ENCODE results near the gene VASN.

The VASN gene

GRCh38 chr16:4373909-4374742, 2.5 kb downstream of the VASN start:
- Histone ChIP-seq H2AK5ac (ENCODE audit: low read depth, low read length) (peak overlapping the region; percentile 99), H4K8ac (ENCODE audit: low read depth, low read length) (no peak overlapping the region), H2BK15ac (ENCODE audit: low read length) (peak overlapping the region; percentile 99), H2BK5ac (ENCODE audit: low read length) (peak overlapping the region; percentile 7), H3K36me3 (replicated peaks in 1 of 2; ENCODE audit: control insufficient read depth in 2 of 2, insufficient read depth in 2 of 2, low read length in 2 of 2) (no peaks in the 10 kb centered on the region), H3K4me3 (ENCODE audit: low read length in 2 of 2) (peak overlapping the region; percentile 3 to 28), H2BK120ac (ENCODE audit: low read depth, low read length) (peak overlapping the region; percentile 76), H4K91ac (ENCODE audit: low read depth, low read length, poor library complexity) (peak overlapping the region; percentile 26), H2AFZ (ENCODE audit: low read length) (peak overlapping the region; percentile 84), H3K18ac (ENCODE audit: low read length) (peak overlapping the region; percentile 94), H3K4me1 (ENCODE audit: control insufficient read depth in 2 of 2, insufficient read depth in 1 of 2, low read depth in 1 of 2, low read length in 2 of 2) (peaks cover 46 to 48% of the 10 kb centered on the region in 2 donors), H3K27me3 (ENCODE audit: control insufficient read depth in 3 of 3, insufficient read depth in 3 of 3, low read depth in 1 of 3, low read length in 3 of 3) (no peaks in the 10 kb centered on the region), H3K27ac (replicated peaks; ENCODE audit: low read length) (peak overlapping the region; percentile 61), H2BK12ac (ENCODE audit: low read length) (peak overlapping the region; percentile 11), H3K9ac (ENCODE audit: low read depth, low read length, poor library complexity) (peak overlapping the region; percentile 84), H3K79me1 (ENCODE audit: low read depth, low read length) (peaks cover 9% of the 10 kb centered on the region), H3K4me2 (ENCODE audit: insufficient read depth, low read length, poor library complexity, severe bottlenecking) (peak overlapping the region; percentile 48), H3K4ac (ENCODE audit: low read length) (no peak overlapping the region), H3K23ac (ENCODE audit: low read depth, low read length, poor library complexity) (no peak overlapping the region), H3K9me3 (replicated peaks in 1 of 2; ENCODE audit: control insufficient read depth in 2 of 2, insufficient read depth in 1 of 2, low read depth in 1 of 2, low read length in 2 of 2) (no peaks in the 10 kb centered on the region), H3K14ac (ENCODE audit: low read length) (no peak overlapping the region)
- WGBS, 2 donors (ENCODE audit: extremely low coverage in 2 of 2, insufficient read length in 2 of 2, insufficient replicate concordance in 1 of 2) = no CpG with 5 or more reads among the region's 30 CpGs
- no peak for DNase-seq (ENCODE audit: low spot score)

GRCh38 chr16:4375717-4376116, 4.1 kb downstream of the VASN start:
- no peak overlapping the region for H2BK12ac ChIP-seq (ENCODE audit: low read length)
- H2BK5ac ChIP-seq (ENCODE audit: low read length) = no peak overlapping the region
- H3K18ac ChIP-seq (ENCODE audit: low read length) = peak overlapping the region; percentile 68
- H2BK15ac ChIP-seq (ENCODE audit: low read length) = peak overlapping the region; percentile 57
- H3K4ac ChIP-seq (ENCODE audit: low read length) = peak overlapping the region; percentile 53
- H3K14ac ChIP-seq (ENCODE audit: low read length) = peak overlapping the region; percentile 94
- H3K9ac ChIP-seq (ENCODE audit: low read depth, low read length, poor library complexity) = no peak overlapping the region
- no peak overlapping the region for H3K4me3 ChIP-seq (ENCODE audit: low read length in 2 of 2)
- H3K9me3 ChIP-seq (replicated peaks in 1 of 2; ENCODE audit: control insufficient read depth in 2 of 2, insufficient read depth in 1 of 2, low read depth in 1 of 2, low read length in 2 of 2) = no peaks in the 10 kb centered on the region
- no peak for DNase-seq (ENCODE audit: low spot score)
- WGBS, 2 donors (ENCODE audit: extremely low coverage in 2 of 2, insufficient read length in 2 of 2, insufficient replicate concordance in 1 of 2) = no CpG with 5 or more reads among the region's 15 CpGs
- H2AFZ ChIP-seq (ENCODE audit: low read length) = no peak overlapping the region
- no peak overlapping the region for H3K4me2 ChIP-seq (ENCODE audit: insufficient read depth, low read length, poor library complexity, severe bottlenecking)
- H3K79me1 ChIP-seq (ENCODE audit: low read depth, low read length) = peaks cover 9% of the 10 kb centered on the region
- H3K27me3 ChIP-seq (ENCODE audit: control insufficient read depth in 3 of 3, insufficient read depth in 3 of 3, low read depth in 1 of 3, low read length in 3 of 3) = no peaks in the 10 kb centered on the region
- H3K36me3 ChIP-seq (replicated peaks in 1 of 2; ENCODE audit: control insufficient read depth in 2 of 2, insufficient read depth in 2 of 2, low read length in 2 of 2) = no peaks in the 10 kb centered on the region
- H3K23ac ChIP-seq (ENCODE audit: low read depth, low read length, poor library complexity) = peak overlapping the region; percentile 69
- peaks cover 47 to 57% of the 10 kb centered on the region in 2 donors for H3K4me1 ChIP-seq (ENCODE audit: control insufficient read depth in 2 of 2, insufficient read depth in 1 of 2, low read depth in 1 of 2, low read length in 2 of 2)
- no peak overlapping the region for H3K27ac ChIP-seq (replicated peaks; ENCODE audit: low read length)
- no peak overlapping the region for H2BK120ac ChIP-seq (ENCODE audit: low read depth, low read length)
- no peak overlapping the region for H4K91ac ChIP-seq (ENCODE audit: low read depth, low read length, poor library complexity)
- H4K8ac ChIP-seq (ENCODE audit: low read depth, low read length) = no peak overlapping the region
- peak overlapping the region; percentile 96 for H2AK5ac ChIP-seq (ENCODE audit: low read depth, low read length)

GRCh38 chr16:4376126-4376892, 4.7 kb downstream of the VASN start:
- Histone ChIP-seq H4K8ac (ENCODE audit: low read depth, low read length) (no peak overlapping the region), H3K23ac (ENCODE audit: low read depth, low read length, poor library complexity) (peak overlapping the region; percentile 69), H3K18ac (ENCODE audit: low read length) (peak overlapping the region; percentile 68), H3K27me3 (ENCODE audit: control insufficient read depth in 3 of 3, insufficient read depth in 3 of 3, low read depth in 1 of 3, low read length in 3 of 3) (no peaks in the 10 kb centered on the region), H4K91ac (ENCODE audit: low read depth, low read length, poor library complexity) (no peak overlapping the region), H2BK5ac (ENCODE audit: low read length) (no peak overlapping the region), H3K4me1 (ENCODE audit: control insufficient read depth in 2 of 2, insufficient read depth in 1 of 2, low read depth in 1 of 2, low read length in 2 of 2) (peaks cover 44 to 53% of the 10 kb centered on the region in 2 donors), H2AFZ (ENCODE audit: low read length) (no peak overlapping the region), H3K79me1 (ENCODE audit: low read depth, low read length) (peaks cover 9% of the 10 kb centered on the region), H3K14ac (ENCODE audit: low read length) (peak overlapping the region; percentile 94), H2AK5ac (ENCODE audit: low read depth, low read length) (peak overlapping the region; percentile 96), H3K4me2 (ENCODE audit: insufficient read depth, low read length, poor library complexity, severe bottlenecking) (no peak overlapping the region), H3K4me3 (ENCODE audit: low read length in 2 of 2) (no peak overlapping the region), H3K4ac (ENCODE audit: low read length) (peak overlapping the region; percentile 53), H3K36me3 (replicated peaks in 1 of 2; ENCODE audit: control insufficient read depth in 2 of 2, insufficient read depth in 2 of 2, low read length in 2 of 2) (peaks cover 0 to 2% of the 10 kb centered on the region in 2 donors), H3K9me3 (replicated peaks in 1 of 2; ENCODE audit: control insufficient read depth in 2 of 2, insufficient read depth in 1 of 2, low read depth in 1 of 2, low read length in 2 of 2) (no peaks in the 10 kb centered on the region), H2BK12ac (ENCODE audit: low read length) (no peak overlapping the region), H3K9ac (ENCODE audit: low read depth, low read length, poor library complexity) (peak overlapping the region; percentile 68), H2BK15ac (ENCODE audit: low read length) (peak overlapping the region; percentile 77), H3K27ac (replicated peaks; ENCODE audit: low read length) (peak overlapping the region; percentile 22), H2BK120ac (ENCODE audit: low read depth, low read length) (no peak overlapping the region)
- WGBS, 2 donors (ENCODE audit: extremely low coverage in 2 of 2, insufficient read length in 2 of 2, insufficient replicate concordance in 1 of 2) = no CpG with 5 or more reads among the region's 31 CpGs
- DNase-seq (ENCODE audit: low spot score) = no peak
